GM12891 (cell line): ENCODE data around the gene SPRED1. TPM values are rescaled to one million over a fixed set of nuclear protein-coding genes. Genes with fewer than 3 reads are reported as not detected.

Source experiments
- DNase-seq: peaks from one replicate; pipeline ENCODE4 v3.0.0; 2011; ENCODE audit warnings: low spot score; ENCODE audit not compliant: insufficient read length
- FAIRE-seq: peaks from 2 replicates; lab custom pipeline; 2011; peaks lifted over from hg19 to GRCh38; lab: Jason Lieb, UNC
- PAX5 ChIP-seq: IDR thresholded peaks from 2 replicates; pipeline ENCODE4 v1.6.1; 2011; ENCODE audit warnings: low read length, moderate library complexity, mild to moderate bottlenecking; ENCODE audit not compliant: insufficient read depth, severe bottlenecking
- POLR2A ChIP-seq: IDR thresholded peaks from 2 replicates; pipeline ENCODE4 v1.6.1; 2011; ENCODE audit warnings: low read depth, low read length, control low read depth
- POLR2AphosphoS5 ChIP-seq: IDR thresholded peaks from 2 replicates; pipeline ENCODE4 v1.6.1; 2011; ENCODE audit warnings: low read depth, low read length, control low read depth
- POU2F2 ChIP-seq: IDR thresholded peaks from 2 replicates; pipeline ENCODE4 v1.6.1; 2011; ENCODE audit warnings: low read depth, mild to moderate bottlenecking, control low read depth, low read length, moderate library complexity
- SPI1 ChIP-seq: IDR thresholded peaks from 2 replicates; pipeline ENCODE4 v1.6.1; 2011; ENCODE audit warnings: low read depth, low read length, control low read depth
- TAF1 ChIP-seq: IDR thresholded peaks from 2 replicates; pipeline ENCODE4 v1.6.1; 2011; ENCODE audit warnings: low read depth, low read length, control low read depth
- polyA plus RNA-seq: library from polyadenylated mRNA; unstranded; fragments of >200 nt; gene quantifications from one replicate; pipeline ENCODE4 v1.2.1, GENCODE V29; 2012; ENCODE audit warnings: low read depth, missing spikeins, inconsistent platforms; ENCODE audit not compliant: missing spikeins

SPRED1 gene
- 0.30 TPM for polyA plus RNA-seq

DNA sequence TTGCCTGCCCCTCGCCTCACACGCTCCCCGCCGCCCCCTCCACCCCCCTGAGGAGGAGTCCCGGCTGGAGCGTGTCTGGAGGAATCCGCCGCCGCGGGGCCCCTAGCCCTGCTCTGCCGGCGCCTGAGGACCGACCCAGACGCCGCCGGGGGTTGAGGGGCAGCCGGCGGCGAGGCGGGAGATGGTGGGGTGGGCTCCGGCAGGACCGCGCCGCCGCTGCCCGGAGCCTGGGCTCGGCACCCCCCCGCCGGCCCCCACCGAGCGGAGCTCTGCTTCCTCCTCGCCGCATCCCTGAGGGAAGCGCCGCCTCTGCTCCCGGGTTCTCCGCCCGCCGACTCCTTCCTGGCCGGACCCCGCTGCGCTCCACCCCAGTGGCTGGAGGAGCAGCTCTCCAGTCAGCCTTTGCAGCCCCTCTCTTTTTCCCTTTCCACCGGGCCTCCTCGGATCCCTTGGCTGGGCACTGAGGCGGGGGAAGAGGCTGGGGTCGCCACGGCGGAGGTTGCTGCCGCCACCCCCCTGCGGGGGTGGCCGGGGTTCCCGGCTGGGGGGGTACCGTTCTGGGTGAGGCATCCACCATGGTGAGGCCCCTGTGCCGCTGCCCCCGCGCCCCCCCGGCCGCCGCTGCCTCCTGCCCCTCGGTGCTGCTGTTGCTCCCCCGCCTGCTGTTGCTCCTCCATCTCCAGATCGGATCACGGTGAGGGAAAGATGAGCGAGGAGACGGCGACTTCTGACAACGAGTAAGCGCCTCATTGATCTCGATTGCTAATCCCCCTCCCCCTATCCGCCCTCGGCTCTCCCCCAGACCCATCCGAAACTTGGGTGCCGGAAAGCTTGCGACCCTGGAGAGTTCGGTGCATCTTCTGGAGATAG lies at the start of gene SPRED1:
SPRED1 (plus strand) TSS at position 356 of the 870 bp plus-strand sequence; CDS start at position 706, 350 bp downstream.
- no peak for TF ChIP-seq TAF1
- TF ChIP-seq POU2F2, result no peak
- TF ChIP-seq SPI1, result no peak
- TF ChIP-seq PAX5, result no peak
- no peak for TF ChIP-seq POLR2A
- no peak for TF ChIP-seq POLR2AphosphoS5
- DNase-seq, result peak; percentile 32

DNA sequence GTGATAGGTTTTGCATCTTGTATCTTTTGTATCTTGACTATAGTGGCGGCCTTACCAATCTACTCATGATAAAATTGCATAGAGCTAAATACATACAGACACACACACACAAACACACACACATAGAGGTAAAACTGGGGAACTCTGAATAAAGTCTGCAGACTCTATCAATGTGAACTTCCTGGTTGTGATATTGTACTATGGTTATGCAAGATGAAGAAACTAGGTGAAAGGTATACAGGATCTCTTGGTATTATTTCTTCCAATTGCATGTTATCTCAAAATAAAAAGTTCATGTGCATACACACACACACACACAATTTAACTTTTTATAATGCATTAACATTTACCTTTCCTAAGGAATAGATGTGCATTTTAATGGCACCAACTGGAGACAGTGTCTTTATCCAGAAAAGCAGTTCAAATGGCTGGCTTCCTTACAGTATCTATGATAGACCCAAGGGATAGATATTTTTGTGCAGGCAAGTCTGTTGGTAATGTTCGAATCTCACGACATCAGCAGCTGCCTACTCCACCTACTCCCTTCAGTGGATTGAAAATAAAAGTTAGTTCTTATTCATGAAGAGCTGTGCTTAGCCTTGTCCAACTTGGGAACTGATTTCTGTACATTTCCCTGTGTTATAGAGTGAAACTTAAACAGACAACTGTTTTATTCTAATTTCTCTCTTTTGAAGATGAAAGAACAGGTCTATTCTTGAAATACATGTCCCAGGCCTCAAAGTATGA lies 46.9 kb upstream of the SPRED1 start:
- FAIRE-seq, result no peak
- TF ChIP-seq POLR2A (no peak), POU2F2 (no peak), SPI1 (no peak), PAX5 (no peak), POLR2AphosphoS5 (no peak), TAF1 (no peak)
- DNase-seq, result no peak

More for the DNA sequence above, at the start of gene SPRED1:
- FAIRE-seq, result no peak

DNA sequence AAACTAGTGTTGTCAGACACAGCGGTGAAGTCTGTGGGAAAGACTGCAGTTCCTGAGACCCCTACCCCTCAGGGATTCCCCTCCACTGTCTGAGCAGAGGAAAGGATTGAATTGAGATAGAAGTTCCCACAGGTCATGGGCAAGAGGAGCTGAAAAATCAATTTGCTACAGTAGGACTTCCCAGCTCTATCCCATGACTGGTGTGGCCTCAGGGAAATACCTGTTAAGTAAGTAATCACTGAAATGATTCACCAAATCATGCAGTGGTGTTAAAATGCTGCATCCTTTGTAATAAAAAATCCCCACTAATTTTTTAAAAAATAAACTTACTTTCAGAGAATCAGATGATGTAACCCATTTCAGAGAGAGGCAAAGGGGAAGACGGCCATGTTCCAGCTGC lies 45.0 kb upstream of the SPRED1 start:
- TF ChIP-seq TAF1 (no peak), PAX5 (no peak), POLR2A (no peak), SPI1 (no peak), POLR2AphosphoS5 (no peak), POU2F2 (no peak)
- DNase-seq, result no peak
- no peak for FAIRE-seq

GRCh38 chr15:38208206-38208605 lies 44.4 kb upstream of the SPRED1 start:
- DNase-seq (no peak), FAIRE-seq (no peak)
- no peak for TF ChIP-seq SPI1
- no peak for TF ChIP-seq POLR2AphosphoS5
- no peak for TF ChIP-seq PAX5
- TF ChIP-seq POU2F2, result no peak
- TF ChIP-seq TAF1, result no peak
- TF ChIP-seq POLR2A, result no peak

DNA sequence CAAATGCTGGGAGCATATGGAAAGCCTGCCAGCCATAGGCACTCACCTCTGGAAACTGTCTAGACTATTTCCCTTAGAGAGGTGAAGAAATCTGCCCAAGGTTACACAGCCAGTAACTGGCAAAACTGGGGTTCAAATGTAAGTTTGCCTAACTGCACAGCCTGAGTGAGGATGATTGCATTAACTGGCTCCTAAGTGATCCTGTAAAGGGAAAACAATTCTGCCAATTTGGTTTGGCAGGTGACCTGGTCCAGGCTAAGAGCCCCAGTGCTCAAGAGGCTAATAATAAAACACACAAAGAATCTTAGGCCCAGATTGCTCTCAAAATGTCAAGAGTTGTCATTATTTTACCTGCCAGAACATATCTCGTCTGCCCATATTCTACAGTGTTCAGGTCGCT lies 43.9 kb upstream of the SPRED1 start:
- FAIRE-seq (no peak), DNase-seq (no peak)
- TF ChIP-seq TAF1 (no peak), POU2F2 (no peak), POLR2AphosphoS5 (no peak), PAX5 (no peak), SPI1 (no peak), POLR2A (no peak)

DNA sequence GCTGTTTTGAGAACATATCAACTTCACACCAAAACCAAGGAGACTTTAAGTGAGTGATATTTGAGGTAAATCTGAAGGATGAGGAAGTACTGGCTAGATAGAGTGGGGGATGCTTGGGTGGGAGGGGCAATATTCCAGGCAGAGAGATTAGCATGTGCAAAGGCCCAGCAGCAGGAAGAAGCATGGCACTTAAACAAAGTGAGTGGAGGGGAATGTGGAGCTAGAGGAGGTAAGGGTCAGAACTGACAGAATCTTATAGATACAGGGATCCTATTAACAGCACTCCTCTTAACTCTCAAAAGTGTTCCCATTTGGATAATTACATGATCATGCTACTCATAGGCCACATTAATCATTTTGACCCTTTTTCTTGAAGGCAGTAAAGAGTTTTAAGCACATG lies 41.4 kb upstream of the SPRED1 start:
- TF ChIP-seq POU2F2 (no peak), PAX5 (no peak), POLR2AphosphoS5 (no peak), SPI1 (no peak), POLR2A (no peak), TAF1 (no peak)
- FAIRE-seq (no peak), DNase-seq (no peak)

GRCh38 chr15:38211811-38212210 lies 40.8 kb upstream of the SPRED1 start:
- DNase-seq (no peak), FAIRE-seq (no peak)
- TF ChIP-seq PAX5 (no peak), POU2F2 (no peak), POLR2A (no peak), TAF1 (no peak), POLR2AphosphoS5 (no peak), SPI1 (no peak)

GRCh38 chr15:38212729-38213351 lies 39.8 kb upstream of the SPRED1 start:
- FAIRE-seq (no peak), DNase-seq (no peak)
- TF ChIP-seq POU2F2, result no peak
- no peak for TF ChIP-seq PAX5
- no peak for TF ChIP-seq POLR2AphosphoS5
- TF ChIP-seq POLR2A, result no peak
- no peak for TF ChIP-seq TAF1
- no peak for TF ChIP-seq SPI1

DNA sequence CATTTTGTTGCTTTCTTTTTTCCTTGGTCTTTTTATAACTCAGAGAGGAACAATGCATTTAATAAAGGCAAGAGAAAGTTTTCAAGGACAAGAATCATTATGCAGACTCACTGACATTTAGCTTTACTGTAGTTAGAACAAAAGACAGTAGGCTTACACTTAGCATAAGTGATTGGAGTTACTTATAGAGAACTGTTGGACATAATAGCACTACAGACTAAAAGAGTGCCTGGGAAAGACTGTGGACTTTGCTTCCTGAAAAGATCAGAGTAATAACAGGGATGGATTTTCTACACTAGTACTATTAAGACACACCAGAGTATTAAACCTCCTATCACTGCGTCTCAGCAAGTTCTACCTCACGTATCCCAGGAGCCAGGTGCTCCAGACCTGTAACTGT lies 39.3 kb upstream of the SPRED1 start:
- no peak for TF ChIP-seq PAX5
- no peak for TF ChIP-seq POU2F2
- TF ChIP-seq SPI1, result no peak
- no peak for TF ChIP-seq POLR2A
- no peak for TF ChIP-seq POLR2AphosphoS5
- TF ChIP-seq TAF1, result no peak
- FAIRE-seq, result no peak
- DNase-seq, result no peak
